Endodermal cell (in vitro differentiated cells): ENCODE results near the gene TNNI3K. TPM values are rescaled to one million over a fixed set of nuclear protein-coding genes. Genes with fewer than 3 reads are reported as not detected.

Experiments used
- DNase-seq: peaks from one replicate; pipeline ENCODE4 v3.0.0-alpha.2; 2017
- H3K27ac ChIP-seq: 2 replicates; pipeline ENCODE4 v1.5.1; 2013; ENCODE audit warnings: mild to moderate bottlenecking, low read depth, low read length, moderate library complexity
- H3K27me3 ChIP-seq: 2 replicates; pipeline ENCODE4 v1.6.1; 2013; ENCODE audit warnings: mild to moderate bottlenecking, low read length, moderate library complexity; ENCODE audit not compliant: insufficient read depth, control insufficient read depth, poor library complexity, severe bottlenecking
- H3K36me3 ChIP-seq: 2 replicates; pipeline ENCODE4 v1.7.0; 2013; ENCODE audit warnings: mild to moderate bottlenecking, low read length, moderate library complexity; ENCODE audit not compliant: control insufficient read depth, insufficient read depth
- H3K4me1 ChIP-seq: one replicate; pipeline ENCODE4 v1.7.0; 2013; ENCODE audit warnings: low read length; ENCODE audit not compliant: control insufficient read depth, insufficient read depth
- H3K4me3 ChIP-seq: 2 replicates; pipeline ENCODE4 v1.5.1; 2013; ENCODE audit warnings: mild to moderate bottlenecking, low read length, moderate library complexity
- H3K9ac ChIP-seq: 2 replicates; pipeline ENCODE4 v1.6.1; 2013; ENCODE audit warnings: mild to moderate bottlenecking, low read length, moderate library complexity; ENCODE audit not compliant: poor library complexity, severe bottlenecking; ENCODE audit errors: extremely low read depth
- H3K9me3 ChIP-seq: 2 replicates; pipeline ENCODE4 v1.6.1; 2013; ENCODE audit warnings: mild to moderate bottlenecking, low read length, moderate library complexity; ENCODE audit not compliant: control insufficient read depth
- H3K27ac Mint-ChIP-seq: 2 replicates; pipeline ENCODE4 v1.8.0; 2020; ENCODE audit warnings: mixed read lengths
- H3K27me3 Mint-ChIP-seq: 2 replicates; pipeline ENCODE4 v1.8.0; 2021; ENCODE audit warnings: mild to moderate bottlenecking, mixed read lengths; ENCODE audit not compliant: insufficient read depth
- H3K36me3 Mint-ChIP-seq: 2 replicates; pipeline ENCODE4 v1.8.0; 2020; ENCODE audit warnings: low read depth, mixed read lengths
- H3K4me1 Mint-ChIP-seq: 2 replicates; pipeline ENCODE4 v1.8.0; 2020; ENCODE audit warnings: mixed read lengths
- H3K4me3 Mint-ChIP-seq: 2 replicates; pipeline ENCODE4 v1.8.0; 2020; ENCODE audit warnings: mild to moderate bottlenecking, moderate library complexity, mixed read lengths
- H3K9me3 Mint-ChIP-seq: 2 replicates; pipeline ENCODE4 v1.8.0; 2020; ENCODE audit warnings: mild to moderate bottlenecking, mixed read lengths
- WGBS, 2 experiments: methylation state at CpG; one replicate each; pipeline versions ENCODE4 v1.1.5 to v1.1.7; 2013; ENCODE audit warnings: missing lambda C conversion rate in 2 of 2, mixed read lengths in 1 of 2; ENCODE audit not compliant: insufficient coverage in 1 of 2, insufficient read length in 1 of 2; 5-methylcytosine and 5-hydroxymethylcytosine counted together
- total RNA-seq, 2 donors: library from RNA; stranded (reverse); fragmentation: NEBNext Ultra II Directional in 1 of 2; extraction: Animal tissue kit (Norgen Biotek cat#: 25700) in 1 of 2; gene quantifications; 2 replicates in 1 of 2; 3 replicates in 1 of 2; pipeline ENCODE4 v1.2.1, GENCODE V29; 2021
- TF ChIP-seq, protein P1 (sequence below): fragments of 200-600 bp; sonication (generic); conservative IDR thresholded peaks from 2 replicates; pipeline ENCODE4 v1.5.0; 2021; ENCODE audit warnings: antibody characterized with exemption, mild to moderate bottlenecking

Gene TNNI3K
- total RNA-seq, 2 donors from 2014 or later, result 1.1 TPM; not detected in 1

DNA sequence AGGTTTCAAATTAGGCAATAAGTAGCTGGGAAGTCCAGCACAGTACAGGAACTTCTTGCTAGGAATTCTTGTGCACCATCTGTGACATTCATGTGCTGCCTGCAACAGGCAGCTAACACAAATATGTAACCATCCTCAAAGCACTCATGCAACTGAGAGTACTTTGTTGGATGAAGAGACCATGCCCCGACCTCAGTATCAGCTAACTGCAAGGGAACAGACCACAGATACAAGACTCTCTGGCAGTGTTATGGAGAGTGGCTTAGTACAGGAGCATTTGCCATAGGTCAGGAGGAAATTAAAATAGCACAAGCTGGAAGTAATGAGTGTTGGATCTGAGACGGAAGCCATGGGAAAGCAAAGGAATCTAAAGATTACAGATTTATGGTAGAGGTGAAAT is 153.7 kb downstream of the TNNI3K start:
- no peak overlapping the region for H3K27ac ChIP-seq
- Mint-ChIP-seq H3K4me3 (no peak overlapping the region), H3K9me3 (no peaks in the 10 kb centered on the region), H3K27me3 (no peaks in the 10 kb centered on the region), H3K4me1 (peaks cover 21% of the 10 kb centered on the region), H3K27ac (no peak overlapping the region), H3K36me3 (no peaks in the 10 kb centered on the region)
- no peaks in the 10 kb centered on the region for H3K4me1 ChIP-seq
- no peak overlapping the region for H3K4me3 ChIP-seq
- H3K9ac ChIP-seq, result no peak overlapping the region
- no peak for DNase-seq
- H3K9me3 ChIP-seq, result no peaks in the 10 kb centered on the region
- TF ChIP-seq, protein P1, sequence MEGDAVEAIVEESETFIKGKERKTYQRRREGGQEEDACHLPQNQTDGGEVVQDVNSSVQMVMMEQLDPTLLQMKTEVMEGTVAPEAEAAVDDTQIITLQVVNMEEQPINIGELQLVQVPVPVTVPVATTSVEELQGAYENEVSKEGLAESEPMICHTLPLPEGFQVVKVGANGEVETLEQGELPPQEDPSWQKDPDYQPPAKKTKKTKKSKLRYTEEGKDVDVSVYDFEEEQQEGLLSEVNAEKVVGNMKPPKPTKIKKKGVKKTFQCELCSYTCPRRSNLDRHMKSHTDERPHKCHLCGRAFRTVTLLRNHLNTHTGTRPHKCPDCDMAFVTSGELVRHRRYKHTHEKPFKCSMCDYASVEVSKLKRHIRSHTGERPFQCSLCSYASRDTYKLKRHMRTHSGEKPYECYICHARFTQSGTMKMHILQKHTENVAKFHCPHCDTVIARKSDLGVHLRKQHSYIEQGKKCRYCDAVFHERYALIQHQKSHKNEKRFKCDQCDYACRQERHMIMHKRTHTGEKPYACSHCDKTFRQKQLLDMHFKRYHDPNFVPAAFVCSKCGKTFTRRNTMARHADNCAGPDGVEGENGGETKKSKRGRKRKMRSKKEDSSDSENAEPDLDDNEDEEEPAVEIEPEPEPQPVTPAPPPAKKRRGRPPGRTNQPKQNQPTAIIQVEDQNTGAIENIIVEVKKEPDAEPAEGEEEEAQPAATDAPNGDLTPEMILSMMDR, result no peak
- H3K36me3 ChIP-seq, result no peaks in the 10 kb centered on the region
- no peaks in the 10 kb centered on the region for H3K27me3 ChIP-seq
- 82 to 98% methylated on average over 2 of the region's 2 CpGs for WGBS, 2 experiments

DNA sequence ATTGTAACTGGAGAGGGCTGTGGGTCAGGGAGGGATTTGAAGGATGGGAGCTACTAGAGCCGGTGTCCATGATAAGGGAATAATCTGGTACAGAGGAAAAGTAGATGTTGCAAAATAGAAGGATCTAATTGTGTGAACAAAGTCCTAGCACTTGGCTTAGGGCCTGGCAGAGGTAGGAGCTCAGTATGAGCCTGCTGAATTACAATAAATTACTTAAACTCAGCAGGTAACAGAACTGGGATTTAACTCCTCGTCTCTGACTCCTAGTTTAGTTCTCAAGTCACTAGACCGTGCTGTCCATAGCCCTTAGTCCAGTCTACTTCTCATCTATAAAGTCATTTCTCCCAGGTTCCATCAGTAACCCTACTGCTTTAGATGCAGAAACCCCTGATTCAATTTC is 157.0 kb downstream of the TNNI3K start:
- H3K9ac ChIP-seq, result no peak overlapping the region

DNA sequence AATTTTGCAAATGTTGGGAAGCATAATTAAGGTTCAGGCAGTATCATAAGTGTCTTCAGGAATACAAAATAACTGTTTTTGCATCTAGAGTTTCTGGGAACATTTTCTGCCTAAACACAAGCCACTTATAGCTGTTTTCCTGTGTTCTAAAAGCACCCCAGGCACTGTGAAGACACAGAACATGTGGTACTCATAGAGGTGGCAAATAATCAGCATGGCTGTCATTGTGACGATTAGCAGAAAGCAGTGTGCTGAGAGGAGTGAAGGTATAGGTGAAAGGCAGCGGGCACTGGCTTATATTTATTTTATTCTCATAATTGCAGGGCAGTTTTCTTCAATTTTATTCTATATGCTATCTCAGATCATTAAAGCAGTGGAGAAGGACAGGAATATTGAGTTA is 157.7 kb downstream of the TNNI3K start:
- Mint-ChIP-seq H3K27me3 (peaks cover 2% of the 10 kb centered on the region), H3K4me1 (peaks cover 16% of the 10 kb centered on the region), H3K36me3 (no peaks in the 10 kb centered on the region), H3K9me3 (no peaks in the 10 kb centered on the region), H3K27ac (no peak overlapping the region), H3K4me3 (no peak overlapping the region)
- no peak for DNase-seq
- H3K9me3 ChIP-seq, result no peaks in the 10 kb centered on the region
- H3K4me3 ChIP-seq, result no peak overlapping the region
- H3K4me1 ChIP-seq, result no peaks in the 10 kb centered on the region
- no peak overlapping the region for H3K27ac ChIP-seq
- TF ChIP-seq, protein P1, result no peak
- H3K27me3 ChIP-seq, result no peaks in the 10 kb centered on the region
- no peaks in the 10 kb centered on the region for H3K36me3 ChIP-seq
- 100% methylated on average over 2 of the region's 2 CpGs; no CpG with 5 or more reads in 1 of the 2 experiments for WGBS, 2 experiments
- no peak overlapping the region for H3K9ac ChIP-seq

More for the DNA sequence above, 157.0 kb downstream of the TNNI3K start:
- Histone ChIP-seq H3K4me1 (no peaks in the 10 kb centered on the region), H3K36me3 (no peaks in the 10 kb centered on the region), H3K4me3 (no peak overlapping the region), H3K9me3 (no peaks in the 10 kb centered on the region), H3K27ac (no peak overlapping the region), H3K27me3 (no peaks in the 10 kb centered on the region)
- 82 to 88% methylated on average over 2 to 3 of the region's 3 CpGs for WGBS, 2 experiments
- no peak overlapping the region for H3K27ac Mint-ChIP-seq
- peaks cover 16% of the 10 kb centered on the region for H3K4me1 Mint-ChIP-seq
- H3K9me3 Mint-ChIP-seq, result no peaks in the 10 kb centered on the region
- peaks cover 2% of the 10 kb centered on the region for H3K27me3 Mint-ChIP-seq
- H3K4me3 Mint-ChIP-seq, result no peak overlapping the region
- DNase-seq, result no peak
- no peaks in the 10 kb centered on the region for H3K36me3 Mint-ChIP-seq
- TF ChIP-seq, protein P1, result no peak
